ENCODE results near the gene GOLGA6L26. TPM values are rescaled to one million over a fixed set of nuclear protein-coding genes. Genes with fewer than 3 reads are reported as not detected.
"Not testable (repeated sequence)": the region's sequence is repeated elsewhere in the genome, so short reads cannot be mapped to it uniquely, and the experiment has no call there.

GOLGA6L26 gene
- total and polyA plus RNA-seq, 2 of the 8 experiments (the other 6 are each of a cell fraction or from before 2014, with no cell fraction given): not detected

GRCh38 chr15:23378946-23379345, 45.0 kb upstream of the GOLGA6L26 start:
- H3K18ac ChIP-seq (ENCODE audit: extremely low read depth, low read length); H3K4ac ChIP-seq (replicated peaks; ENCODE audit: insufficient read length, low read depth, low read length); H3K27ac ChIP-seq (ENCODE audit: low read depth, low read length); H4K8ac ChIP-seq (ENCODE audit: extremely low read depth, insufficient read depth, low read length); H2BK12ac ChIP-seq (ENCODE audit: low read depth, low read length); H2BK20ac ChIP-seq (ENCODE audit: low read length); H3K79me1 ChIP-seq (ENCODE audit: low read depth, low read length); H3K14ac ChIP-seq (ENCODE audit: insufficient read length); H2AFZ ChIP-seq (ENCODE audit: low read length); H2AK5ac ChIP-seq (ENCODE audit: low read depth, low read length); H3K79me2 ChIP-seq (ENCODE audit: control insufficient read depth in 1 of 2, insufficient read depth in 2 of 2, low read length in 2 of 2); H3K23me2 ChIP-seq (ENCODE audit: low read depth, low read length); H4K91ac ChIP-seq (replicated peaks; ENCODE audit: insufficient read length, low read length); H3K9ac ChIP-seq (replicated peaks in 1 of 4; ENCODE audit: extremely low read depth in 1 of 4, low read depth in 3 of 4, low read length in 3 of 4); H3K27me3 ChIP-seq (replicated peaks in 1 of 4; ENCODE audit: control insufficient read depth in 3 of 4, extremely low read depth in 1 of 4, insufficient read depth in 3 of 4, low read length in 3 of 4); H4K5ac ChIP-seq (ENCODE audit: insufficient read length, low read depth, low read length); H2BK15ac ChIP-seq (ENCODE audit: low read length); H3K23ac ChIP-seq (ENCODE audit: insufficient read length); H2BK120ac ChIP-seq (replicated peaks; ENCODE audit: low read depth, low read length); H3K4me2 ChIP-seq (ENCODE audit: insufficient read depth in 1 of 2, low read depth in 2 of 2, low read length in 2 of 2); H3K56ac ChIP-seq (replicated peaks; ENCODE audit: insufficient read length, low read depth, low read length); DNase-seq (ENCODE audit: low read depth in 1 of 2, low spot score in 2 of 2); POLR2A ChIA-PET (ENCODE audit: partially characterized antibody); FAIRE-seq; H4K20me1 ChIP-seq (replicated peaks in 1 of 2; ENCODE audit: control insufficient read depth in 1 of 2, insufficient read depth in 2 of 2, low read length in 2 of 2); H3K36me3 ChIP-seq (ENCODE audit: control insufficient read depth in 2 of 4, insufficient read depth in 4 of 4, low read length in 3 of 4); H3K4me1 ChIP-seq (replicated peaks in 1 of 4; ENCODE audit: control insufficient read depth in 3 of 4, insufficient read depth in 4 of 4, low read length in 3 of 4); H3K4me3 ChIP-seq (ENCODE audit: extremely low read depth in 1 of 4, insufficient read depth in 2 of 4, low read depth in 3 of 4, low read length in 4 of 4); H2BK5ac ChIP-seq (ENCODE audit: low read depth, low read length): not testable (repeated sequence)
- 92% methylated on average over 13 of the region's 13 CpGs; no CpG with 5 or more reads in 1 of the 2 experiments for WGBS, 2 experiments (ENCODE audit: extremely low coverage in 1 of 2, insufficient coverage in 1 of 2, insufficient read length in 1 of 2, insufficient replicate concordance in 2 of 2, low coverage in 1 of 2, low lambda C conversion rate in 2 of 2, missing lambda C conversion rate in 1 of 2)
- CTCF ChIA-PET (ENCODE audit: partially characterized antibody): interaction anchor here (0.9 kb wide), 1 partner anchor 238 kb away, joined by 4 read pairs; no protein-coding TSS in a partner anchor
- H3K9me3 ChIP-seq (ENCODE audit: insufficient read depth in 2 of 2, low read depth in 1 of 2, low read length in 1 of 2): peaks cover 0 to 14% of the 10 kb centered on the region in 2 experiments; a peak in 1 of 4 replicates

DNA sequence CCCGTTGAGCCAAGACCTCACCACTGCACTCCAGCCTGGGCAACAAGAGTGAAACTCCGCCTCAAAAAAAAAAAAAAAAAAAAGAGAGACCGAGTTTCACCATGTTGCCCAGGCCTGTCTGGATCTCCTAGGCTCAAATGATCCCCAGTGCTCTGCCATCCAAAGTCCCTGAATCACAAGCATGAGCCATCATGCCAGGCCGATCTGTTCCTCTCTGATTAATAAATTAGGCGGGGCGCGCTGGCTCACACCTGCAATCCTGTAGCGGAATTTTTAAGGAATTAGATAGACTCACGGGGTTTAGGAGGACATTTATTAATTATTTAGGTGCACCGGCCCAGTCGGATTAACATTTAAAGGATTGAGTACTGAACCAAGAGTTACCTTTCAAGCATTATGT, 40.2 kb upstream of the GOLGA6L26 start:
- FAIRE-seq; H4K91ac ChIP-seq (replicated peaks; ENCODE audit: insufficient read length, low read length); H4K8ac ChIP-seq (ENCODE audit: extremely low read depth, insufficient read depth, low read length); H3K23me2 ChIP-seq (ENCODE audit: low read depth, low read length); H3K4me1 ChIP-seq (replicated peaks in 1 of 4; ENCODE audit: control insufficient read depth in 3 of 4, insufficient read depth in 4 of 4, low read length in 3 of 4); POLR2A ChIA-PET (ENCODE audit: partially characterized antibody); H3K4ac ChIP-seq (replicated peaks; ENCODE audit: insufficient read length, low read depth, low read length); H3K9ac ChIP-seq (replicated peaks in 1 of 4; ENCODE audit: extremely low read depth in 1 of 4, low read depth in 3 of 4, low read length in 3 of 4); H2AK5ac ChIP-seq (ENCODE audit: low read depth, low read length); DNase-seq (ENCODE audit: low read depth in 1 of 2, low spot score in 2 of 2); H3K14ac ChIP-seq (ENCODE audit: insufficient read length); H4K5ac ChIP-seq (ENCODE audit: insufficient read length, low read depth, low read length); H3K36me3 ChIP-seq (ENCODE audit: control insufficient read depth in 2 of 4, insufficient read depth in 4 of 4, low read length in 3 of 4); H3K18ac ChIP-seq (ENCODE audit: extremely low read depth, low read length); H2BK5ac ChIP-seq (ENCODE audit: low read depth, low read length); H3K27ac ChIP-seq (ENCODE audit: low read depth, low read length); H2BK12ac ChIP-seq (ENCODE audit: low read depth, low read length); CTCF ChIA-PET (ENCODE audit: partially characterized antibody); H3K56ac ChIP-seq (replicated peaks; ENCODE audit: insufficient read length, low read depth, low read length); H3K79me1 ChIP-seq (ENCODE audit: low read depth, low read length); H3K79me2 ChIP-seq (ENCODE audit: control insufficient read depth in 1 of 2, insufficient read depth in 2 of 2, low read length in 2 of 2); H3K27me3 ChIP-seq (replicated peaks in 1 of 4; ENCODE audit: control insufficient read depth in 3 of 4, extremely low read depth in 1 of 4, insufficient read depth in 3 of 4, low read length in 3 of 4); H2BK120ac ChIP-seq (replicated peaks; ENCODE audit: low read depth, low read length); H4K20me1 ChIP-seq (replicated peaks in 1 of 2; ENCODE audit: control insufficient read depth in 1 of 2, insufficient read depth in 2 of 2, low read length in 2 of 2); H3K23ac ChIP-seq (ENCODE audit: insufficient read length); H3K4me3 ChIP-seq (ENCODE audit: extremely low read depth in 1 of 4, insufficient read depth in 2 of 4, low read depth in 3 of 4, low read length in 4 of 4); H2BK20ac ChIP-seq (ENCODE audit: low read length); H2AFZ ChIP-seq (ENCODE audit: low read length); H3K4me2 ChIP-seq (ENCODE audit: insufficient read depth in 1 of 2, low read depth in 2 of 2, low read length in 2 of 2); H2BK15ac ChIP-seq (ENCODE audit: low read length): not testable (repeated sequence)
- peaks cover 0 to 25% of the 10 kb centered on the region in 2 experiments; a peak in 1 of 4 replicates for H3K9me3 ChIP-seq (ENCODE audit: insufficient read depth in 2 of 2, low read depth in 1 of 2, low read length in 1 of 2)
- 89% methylated on average over 8 of the region's 11 CpGs; no CpG with 5 or more reads in 1 of the 2 experiments for WGBS, 2 experiments (ENCODE audit: extremely low coverage in 1 of 2, insufficient coverage in 1 of 2, insufficient read length in 1 of 2, insufficient replicate concordance in 2 of 2, low coverage in 1 of 2, low lambda C conversion rate in 2 of 2, missing lambda C conversion rate in 1 of 2)
